ENCODE results near the gene CLIC5.

DNA sequence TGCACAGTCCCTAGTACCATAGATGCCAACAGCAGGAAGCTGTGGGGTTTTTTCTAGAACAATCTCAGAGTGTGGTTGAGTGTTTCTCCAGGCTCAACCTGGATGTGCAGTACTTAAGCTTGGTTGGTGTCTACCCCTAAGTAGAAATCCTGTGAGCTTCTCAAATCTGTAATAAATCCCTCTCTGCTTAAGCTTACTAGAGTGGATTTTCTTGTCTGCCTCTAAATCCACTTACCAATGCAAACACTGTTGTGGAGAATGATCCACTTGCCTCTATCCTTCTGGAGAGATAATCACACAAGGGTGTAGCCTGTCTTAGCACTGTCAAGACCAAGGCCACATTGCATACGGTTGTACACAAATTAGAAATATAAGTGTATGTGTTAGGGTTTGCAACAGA lies 43.3 kb upstream of the CLIC5 start:
- TF ChIP-seq, protein P1, sequence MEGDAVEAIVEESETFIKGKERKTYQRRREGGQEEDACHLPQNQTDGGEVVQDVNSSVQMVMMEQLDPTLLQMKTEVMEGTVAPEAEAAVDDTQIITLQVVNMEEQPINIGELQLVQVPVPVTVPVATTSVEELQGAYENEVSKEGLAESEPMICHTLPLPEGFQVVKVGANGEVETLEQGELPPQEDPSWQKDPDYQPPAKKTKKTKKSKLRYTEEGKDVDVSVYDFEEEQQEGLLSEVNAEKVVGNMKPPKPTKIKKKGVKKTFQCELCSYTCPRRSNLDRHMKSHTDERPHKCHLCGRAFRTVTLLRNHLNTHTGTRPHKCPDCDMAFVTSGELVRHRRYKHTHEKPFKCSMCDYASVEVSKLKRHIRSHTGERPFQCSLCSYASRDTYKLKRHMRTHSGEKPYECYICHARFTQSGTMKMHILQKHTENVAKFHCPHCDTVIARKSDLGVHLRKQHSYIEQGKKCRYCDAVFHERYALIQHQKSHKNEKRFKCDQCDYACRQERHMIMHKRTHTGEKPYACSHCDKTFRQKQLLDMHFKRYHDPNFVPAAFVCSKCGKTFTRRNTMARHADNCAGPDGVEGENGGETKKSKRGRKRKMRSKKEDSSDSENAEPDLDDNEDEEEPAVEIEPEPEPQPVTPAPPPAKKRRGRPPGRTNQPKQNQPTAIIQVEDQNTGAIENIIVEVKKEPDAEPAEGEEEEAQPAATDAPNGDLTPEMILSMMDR (IDR thresholded peaks at IDR 0.05) = no peak
- TF ChIP-seq POLR2AphosphoS5 (IDR thresholded peaks at IDR 0.05) = no peak
